ENCODE data around the gene ANXA9.

DNA sequence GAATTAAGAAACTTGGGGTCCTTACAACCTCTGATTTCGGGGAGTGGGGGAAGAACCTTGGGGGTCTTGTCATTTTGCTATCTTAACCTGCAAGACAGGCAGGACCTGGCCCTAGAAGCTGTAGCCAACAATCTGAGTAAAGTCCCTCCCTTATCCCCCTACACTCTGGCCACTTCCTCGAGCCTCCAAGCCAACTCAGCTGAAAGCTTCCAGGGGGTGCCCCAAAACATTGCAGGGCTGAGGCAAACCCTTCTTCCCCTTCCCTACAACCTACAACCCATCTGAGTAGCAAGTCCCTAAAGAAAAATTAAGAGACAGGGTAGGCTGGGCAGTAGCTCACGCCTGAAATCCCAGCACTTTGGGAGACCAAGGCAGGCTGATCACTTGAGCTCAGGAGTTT is 12.5 kb upstream of the ANXA9 start:
- TF ChIP-seq, protein P1, sequence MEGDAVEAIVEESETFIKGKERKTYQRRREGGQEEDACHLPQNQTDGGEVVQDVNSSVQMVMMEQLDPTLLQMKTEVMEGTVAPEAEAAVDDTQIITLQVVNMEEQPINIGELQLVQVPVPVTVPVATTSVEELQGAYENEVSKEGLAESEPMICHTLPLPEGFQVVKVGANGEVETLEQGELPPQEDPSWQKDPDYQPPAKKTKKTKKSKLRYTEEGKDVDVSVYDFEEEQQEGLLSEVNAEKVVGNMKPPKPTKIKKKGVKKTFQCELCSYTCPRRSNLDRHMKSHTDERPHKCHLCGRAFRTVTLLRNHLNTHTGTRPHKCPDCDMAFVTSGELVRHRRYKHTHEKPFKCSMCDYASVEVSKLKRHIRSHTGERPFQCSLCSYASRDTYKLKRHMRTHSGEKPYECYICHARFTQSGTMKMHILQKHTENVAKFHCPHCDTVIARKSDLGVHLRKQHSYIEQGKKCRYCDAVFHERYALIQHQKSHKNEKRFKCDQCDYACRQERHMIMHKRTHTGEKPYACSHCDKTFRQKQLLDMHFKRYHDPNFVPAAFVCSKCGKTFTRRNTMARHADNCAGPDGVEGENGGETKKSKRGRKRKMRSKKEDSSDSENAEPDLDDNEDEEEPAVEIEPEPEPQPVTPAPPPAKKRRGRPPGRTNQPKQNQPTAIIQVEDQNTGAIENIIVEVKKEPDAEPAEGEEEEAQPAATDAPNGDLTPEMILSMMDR (conservative IDR thresholded peaks at IDR 0.05; ENCODE audit: low read depth, low read length), result no peak
- TF ChIP-seq EZH2 (IDR thresholded peaks at IDR 0.05; ENCODE audit: borderline replicate concordance, low read depth, low read length, poor library complexity, severe bottlenecking), result no peak

All from A673 (cell line).